SKM-1 treated with dmso at 0.1 percent for 144 hours (cell line): ENCODE results near the gene ARHGAP26.
A peak's percentile ranks its signal among the peaks of the same experiment; 100 is the strongest.

Source experiments
- DNase-seq: peaks from one replicate; lab custom pipeline; 2025; ENCODE audit not compliant: unreplicated experiment; lab: John Stamatoyannopoulos, UW

Gene ARHGAP26

DNA sequence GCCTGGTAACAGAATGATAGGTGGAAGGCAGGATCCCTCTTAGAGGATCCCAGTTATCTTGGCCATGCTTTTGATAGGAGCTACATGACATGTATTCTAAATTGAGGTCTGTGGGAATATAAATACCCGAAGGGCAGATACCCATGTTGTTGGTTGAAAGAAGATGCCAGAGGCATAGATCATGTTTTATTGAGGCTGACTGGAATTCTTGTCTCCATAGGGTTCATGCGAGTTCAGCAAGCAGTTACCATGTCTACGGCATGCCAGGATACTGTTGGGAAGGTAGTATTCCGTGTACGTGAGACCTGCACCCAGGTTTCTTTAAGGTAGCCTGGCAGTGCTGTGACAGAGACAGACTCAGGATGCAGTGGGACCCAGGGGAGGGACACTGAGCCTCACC, 402.6 kb downstream of the ARHGAP26 start:
- no peak for DNase-seq

DNA sequence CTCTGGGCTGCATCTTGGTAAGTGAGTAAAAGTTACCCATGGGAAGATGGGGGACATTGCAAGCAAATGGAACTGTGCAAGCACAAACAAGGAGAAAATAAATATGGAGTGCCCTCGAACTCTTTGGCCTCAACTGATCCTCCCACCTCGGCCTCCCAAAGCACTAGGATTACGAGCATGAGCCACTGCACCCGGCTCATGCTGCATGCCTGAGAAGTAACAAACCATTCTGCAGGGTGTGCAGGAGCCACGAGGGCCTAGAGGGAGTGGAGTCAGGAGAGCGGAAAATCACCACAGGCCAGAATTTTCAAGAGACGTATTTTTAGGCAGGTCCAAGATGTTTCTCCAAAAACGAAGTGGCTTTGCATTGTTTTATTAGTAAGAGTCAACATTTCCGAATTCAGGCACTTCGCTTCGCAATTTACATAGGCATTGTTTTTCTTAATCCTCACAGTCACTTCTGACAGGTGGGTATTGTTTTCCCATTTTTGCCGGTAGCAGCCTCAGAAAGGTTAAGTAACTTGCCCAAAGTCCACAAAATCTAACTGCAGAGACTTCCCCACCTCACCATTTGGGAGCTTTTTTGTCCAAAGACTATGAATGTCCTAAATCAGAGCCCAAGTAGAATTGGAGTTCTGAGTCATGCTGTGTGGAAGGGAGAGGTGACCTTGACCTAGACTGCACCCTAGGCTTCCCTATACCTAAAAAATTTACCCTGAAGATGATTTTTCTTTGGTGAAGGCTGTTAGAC, 403.1 kb downstream of the ARHGAP26 start:
- DNase-seq, result no peak

DNA sequence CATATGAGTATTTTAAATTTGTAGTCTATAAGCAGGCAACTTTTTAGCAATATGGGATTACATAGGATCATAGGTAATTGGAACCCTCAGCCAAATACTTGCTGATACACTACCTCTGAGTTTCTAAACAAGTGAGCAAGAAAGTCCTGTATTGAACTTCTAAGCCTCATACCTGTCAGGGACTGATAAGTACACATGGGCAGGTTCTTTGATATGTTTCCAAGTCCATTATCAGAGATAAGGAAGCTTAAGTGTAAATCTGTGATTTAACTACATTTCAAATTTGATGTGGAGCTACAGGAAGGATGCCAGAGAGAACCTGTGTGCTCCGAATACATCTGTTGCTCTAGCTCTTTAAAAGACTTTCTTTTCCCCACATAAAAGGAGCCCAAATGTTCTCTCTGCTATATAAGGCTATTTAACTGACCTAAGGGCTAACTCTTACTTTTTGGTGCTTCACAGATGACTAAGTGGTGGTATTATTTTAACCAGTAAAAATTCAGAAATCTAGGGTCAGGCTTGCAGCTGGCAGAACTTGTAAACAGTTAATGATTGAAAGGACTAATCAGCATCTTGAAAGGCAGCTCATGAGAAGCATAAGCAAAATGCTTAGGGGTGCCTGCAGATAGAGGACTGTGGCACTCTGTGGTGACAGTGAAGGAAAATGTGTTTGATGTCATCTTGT, 404.7 kb downstream of the ARHGAP26 start:
- DNase-seq, result no peak

DNA sequence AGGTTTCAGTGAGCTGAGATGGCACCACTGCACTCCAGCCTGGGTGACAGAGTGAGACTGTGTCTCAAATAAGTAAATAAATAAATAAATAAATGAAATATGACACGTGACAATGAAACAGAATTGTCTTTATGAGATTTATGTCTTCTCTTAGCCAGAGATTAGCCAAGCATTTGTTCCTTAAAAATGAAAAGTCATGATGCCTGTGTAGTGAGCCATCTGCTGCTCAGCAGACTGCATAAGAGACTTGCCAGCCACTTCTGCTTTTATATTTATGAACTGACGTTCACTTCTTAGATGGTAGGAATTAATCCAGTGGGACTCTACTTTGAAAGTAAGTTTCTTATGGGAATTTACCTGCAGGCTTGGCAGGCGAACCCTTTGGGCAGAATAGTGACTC, 405.9 kb downstream of the ARHGAP26 start:
- DNase-seq, result peak; percentile 35

DNA sequence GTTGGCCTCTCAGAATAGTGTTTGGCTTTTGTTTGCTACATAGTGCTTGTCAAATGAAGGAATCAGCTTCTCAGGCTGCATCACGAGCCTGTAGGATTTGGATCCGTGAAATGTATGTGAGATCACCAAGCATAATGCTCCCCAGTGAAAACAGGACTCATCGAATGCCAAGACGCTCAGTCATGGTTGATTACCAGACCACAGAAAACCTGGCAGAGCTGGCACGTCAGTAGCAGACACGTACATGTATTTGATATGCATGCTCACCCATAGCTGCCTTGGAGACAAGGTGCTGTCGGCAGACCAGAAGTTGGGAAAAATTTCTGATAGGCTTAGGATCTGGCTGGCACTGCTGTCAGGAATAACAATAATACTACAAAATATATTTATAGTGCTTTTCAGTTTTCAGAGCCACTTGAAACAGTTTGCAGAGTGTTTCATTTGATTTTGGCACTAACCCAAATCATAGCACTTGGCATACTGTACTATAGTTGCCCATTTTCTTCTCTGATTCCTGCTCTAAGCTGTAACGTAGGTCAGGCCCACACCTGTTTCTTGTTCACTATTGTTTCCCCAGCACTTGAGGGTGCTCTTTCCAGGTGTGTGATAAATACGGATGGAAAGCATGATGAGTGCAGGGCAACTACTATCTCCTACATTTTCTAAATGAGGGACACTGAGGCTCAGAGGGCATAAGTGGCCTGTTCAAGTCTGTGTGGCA, 407.2 kb downstream of the ARHGAP26 start:
- no peak for DNase-seq

DNA sequence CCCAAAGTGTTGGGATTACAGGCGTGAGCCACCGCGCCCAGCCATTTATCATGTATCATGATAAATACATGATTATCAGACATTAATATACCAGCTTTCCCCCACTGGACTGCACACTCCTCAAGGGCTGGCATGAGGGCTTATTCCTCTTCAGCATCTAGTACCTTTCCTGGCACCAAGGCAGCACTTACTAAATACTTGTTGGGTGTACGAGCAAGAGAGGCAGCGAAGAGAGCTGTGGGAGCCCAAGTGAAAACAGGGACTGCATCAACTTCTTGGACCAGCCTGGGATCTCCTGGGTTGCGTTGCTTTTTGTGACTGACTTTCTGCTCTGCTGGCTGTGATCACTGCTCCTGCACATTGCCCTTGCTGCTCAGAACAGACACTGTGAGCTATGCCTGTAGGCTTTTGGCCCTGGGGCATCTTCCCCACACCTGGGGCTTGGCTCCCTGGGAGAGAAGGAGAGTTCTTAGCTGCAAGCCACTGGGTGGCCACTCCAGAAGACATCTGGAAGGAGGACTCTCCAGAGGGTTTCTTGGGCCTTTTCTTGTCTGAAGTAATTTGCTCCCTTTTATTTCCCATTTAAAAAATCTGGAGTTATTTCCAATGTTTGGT, 409.1 kb downstream of the ARHGAP26 start:
- DNase-seq, result no peak

DNA sequence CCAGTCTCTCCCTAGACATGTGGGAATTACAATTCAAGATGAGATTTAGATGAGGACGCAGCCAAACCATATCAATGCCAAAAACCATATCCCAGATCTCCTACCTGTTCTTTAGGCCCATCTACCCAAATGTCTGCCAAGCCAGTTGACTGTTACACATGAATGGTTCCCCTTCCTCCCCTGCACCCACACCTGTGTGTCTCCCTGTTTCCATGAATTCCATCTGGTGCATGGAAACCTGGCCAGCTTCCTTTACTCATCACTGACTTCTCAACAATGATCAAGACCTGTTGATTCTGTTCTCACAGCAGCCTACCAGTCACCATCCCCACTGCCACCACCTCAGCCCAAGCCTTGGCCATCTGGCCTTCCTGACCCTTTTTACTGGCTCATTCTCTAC, 410.6 kb downstream of the ARHGAP26 start:
- DNase-seq, result no peak

DNA sequence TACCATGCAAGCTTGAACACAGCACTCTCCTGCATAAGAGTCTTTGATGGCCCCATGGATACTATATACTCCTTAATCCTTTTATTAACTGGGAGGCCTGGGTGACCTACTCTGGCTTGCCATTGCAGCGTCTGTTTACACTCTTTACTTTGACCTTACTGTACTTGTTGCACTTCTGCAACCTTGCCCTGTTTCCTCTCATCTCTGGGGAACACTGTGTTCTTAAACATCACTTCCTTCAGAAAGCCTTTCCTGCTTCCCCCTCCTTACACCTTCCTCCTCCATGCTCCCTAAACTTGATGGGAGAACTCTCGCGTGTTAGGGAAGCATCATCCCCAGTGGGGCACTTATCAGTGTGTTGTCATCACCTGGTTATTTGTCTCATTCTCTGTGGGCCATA, 411.0 kb downstream of the ARHGAP26 start:
- no peak for DNase-seq

DNA sequence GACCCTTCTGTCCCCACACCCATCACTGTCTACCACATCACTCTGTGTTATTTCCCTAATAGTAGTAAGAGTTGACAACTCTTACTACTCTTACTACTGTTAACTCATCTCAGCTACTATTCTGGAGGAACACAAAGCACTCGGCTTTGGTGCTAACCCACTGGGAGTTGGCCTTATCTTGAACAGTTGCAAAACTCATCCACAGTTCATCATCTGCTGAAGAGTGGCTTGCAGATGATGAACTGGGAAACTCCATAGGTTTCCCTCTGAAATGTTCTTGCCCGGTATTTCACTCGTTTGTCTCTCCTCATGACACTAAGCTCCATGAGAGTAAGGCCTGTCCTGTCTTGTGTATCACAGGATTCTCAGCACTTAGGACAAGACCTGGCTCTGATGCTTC, 411.9 kb downstream of the ARHGAP26 start:
- DNase-seq, result no peak

DNA sequence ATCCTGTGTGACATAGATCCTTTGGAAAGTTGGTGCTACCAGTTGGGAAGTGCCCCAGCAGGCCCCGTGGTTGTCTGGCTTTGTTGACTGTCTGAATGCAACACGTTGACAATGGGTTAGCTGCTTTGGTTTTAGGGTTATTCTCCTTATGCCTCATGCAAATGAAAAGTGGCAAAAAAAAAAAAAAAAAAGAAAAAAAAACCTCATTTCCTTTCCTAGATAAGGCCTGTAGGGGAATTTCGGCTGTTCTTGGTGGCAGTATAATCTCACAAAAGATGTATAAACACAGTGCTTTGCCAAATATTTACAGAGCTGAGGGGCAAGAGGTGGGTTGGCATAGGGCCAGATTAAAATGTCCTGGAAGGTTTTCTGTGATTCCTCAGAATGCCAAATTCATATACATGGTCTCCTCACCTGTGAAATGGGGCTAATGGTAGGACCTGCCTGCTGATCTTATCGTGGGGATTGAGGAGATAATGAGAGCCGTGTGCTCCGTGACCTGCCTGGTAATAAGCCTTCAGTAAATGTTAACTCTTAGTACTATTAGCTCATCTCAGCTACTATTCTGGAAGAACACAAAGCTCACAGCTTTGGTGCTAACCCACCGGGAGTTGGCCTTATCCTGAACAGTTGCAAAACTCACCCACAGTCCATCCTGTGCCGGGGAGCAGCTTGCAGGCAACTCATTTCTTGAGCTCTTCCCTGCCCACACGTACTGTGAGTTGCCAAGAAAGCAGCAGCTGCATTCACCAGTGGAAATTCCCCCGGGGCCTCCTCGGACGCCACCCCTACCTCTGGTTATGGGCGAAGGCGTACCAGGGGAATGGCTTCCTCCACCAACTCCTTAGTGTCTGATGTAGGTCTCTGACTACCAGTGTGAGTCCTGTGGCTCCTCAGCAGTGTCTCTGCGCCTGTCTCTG, 413.0 kb downstream of the ARHGAP26 start:
- DNase-seq, result no peak

DNA sequence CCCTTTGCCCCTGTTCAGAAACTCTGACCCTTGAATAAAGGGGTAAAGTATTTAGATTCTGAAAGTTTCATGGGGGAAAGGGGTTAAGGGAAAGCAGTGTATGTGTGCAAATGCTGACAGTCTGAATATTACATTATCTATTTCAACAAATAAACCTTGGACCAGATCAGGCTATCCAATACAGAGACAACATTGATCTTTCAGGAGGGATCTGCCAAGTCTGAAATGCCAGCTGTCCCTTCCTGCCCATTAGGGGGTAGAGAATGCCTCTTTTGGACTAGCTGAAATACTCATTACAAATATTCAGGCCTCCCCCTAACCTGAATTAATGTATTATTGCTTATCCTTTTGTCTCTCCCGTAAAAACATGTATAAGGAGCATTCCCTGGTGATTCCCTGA, 413.8 kb downstream of the ARHGAP26 start:
- DNase-seq, result no peak

DNA sequence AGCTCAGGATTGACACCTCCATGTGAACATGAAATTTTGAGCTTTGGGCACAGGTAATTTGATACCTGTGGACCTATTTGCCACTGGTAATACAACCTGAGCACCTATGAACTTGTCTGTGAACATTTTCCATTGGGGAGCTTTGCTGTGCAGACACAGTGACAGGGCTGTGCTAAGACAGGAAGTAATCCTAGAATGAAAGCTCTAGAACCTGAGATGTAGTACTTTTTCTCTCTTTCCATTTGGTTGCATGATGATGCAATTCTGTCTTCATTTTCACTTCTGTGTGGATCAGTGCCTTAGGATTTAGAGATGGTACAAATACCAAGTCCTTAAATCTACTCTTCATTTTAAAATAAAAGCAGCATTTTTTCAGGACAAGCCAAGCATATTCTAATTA, 416.4 kb downstream of the ARHGAP26 start:
- DNase-seq, result no peak

DNA sequence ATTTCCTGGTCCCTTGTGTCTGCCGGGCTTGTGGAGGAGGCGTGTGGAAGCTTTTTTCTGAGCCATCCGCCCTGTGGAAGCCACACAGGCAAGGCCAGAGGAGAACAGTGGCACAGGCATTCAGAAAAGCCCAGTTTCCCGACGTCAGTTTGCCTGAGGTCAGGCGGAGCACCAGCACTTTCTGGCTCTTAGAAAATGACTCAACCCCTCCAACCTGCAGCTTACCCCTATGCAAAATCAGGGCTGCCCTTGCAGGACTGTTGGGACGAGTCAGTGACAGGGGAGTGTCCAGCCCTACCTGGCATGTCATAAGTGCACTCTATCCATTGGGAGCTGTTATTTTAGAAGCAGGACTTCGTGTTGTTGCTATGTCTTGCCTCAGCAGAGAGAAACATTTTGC, 417.3 kb downstream of the ARHGAP26 start:
- DNase-seq, result no peak

DNA sequence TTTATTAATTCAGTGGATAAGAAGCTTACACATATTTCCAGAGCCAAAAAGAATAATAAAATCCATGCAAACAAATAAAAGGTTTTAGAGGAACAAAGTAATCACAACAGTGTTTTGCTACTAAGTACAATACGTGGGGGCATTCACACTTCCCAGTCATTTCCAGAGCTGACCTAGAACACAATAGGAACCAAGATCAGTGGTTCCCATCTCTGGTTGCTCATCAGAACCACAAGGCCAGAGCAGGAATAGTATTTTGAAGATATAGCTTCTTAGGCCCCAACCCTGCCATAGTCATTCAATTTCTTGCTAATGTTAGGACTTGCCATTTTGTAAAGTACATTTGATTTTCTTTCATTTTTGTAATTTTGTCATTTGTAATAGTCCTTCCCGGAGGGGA, 417.9 kb downstream of the ARHGAP26 start:
- no peak for DNase-seq

DNA sequence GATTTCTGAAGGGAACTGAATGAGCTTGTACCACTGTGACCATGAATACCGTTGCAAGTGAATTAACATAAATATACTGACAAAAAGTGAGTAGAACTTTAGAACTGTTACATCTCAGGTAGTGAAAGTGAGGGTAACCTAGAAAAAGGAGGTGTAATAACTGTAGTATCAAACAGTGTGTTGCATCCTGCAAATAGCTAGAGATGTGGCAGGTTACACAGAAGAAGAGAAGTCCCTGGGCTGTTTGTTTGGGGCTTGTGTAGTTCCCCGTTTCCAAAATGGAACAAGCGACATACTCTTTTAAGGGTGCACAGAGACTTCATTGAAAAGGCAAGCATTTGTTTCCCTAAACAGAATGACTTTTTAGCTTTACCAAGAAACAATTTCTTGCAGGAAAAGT, 418.5 kb downstream of the ARHGAP26 start:
- DNase-seq, result no peak

DNA sequence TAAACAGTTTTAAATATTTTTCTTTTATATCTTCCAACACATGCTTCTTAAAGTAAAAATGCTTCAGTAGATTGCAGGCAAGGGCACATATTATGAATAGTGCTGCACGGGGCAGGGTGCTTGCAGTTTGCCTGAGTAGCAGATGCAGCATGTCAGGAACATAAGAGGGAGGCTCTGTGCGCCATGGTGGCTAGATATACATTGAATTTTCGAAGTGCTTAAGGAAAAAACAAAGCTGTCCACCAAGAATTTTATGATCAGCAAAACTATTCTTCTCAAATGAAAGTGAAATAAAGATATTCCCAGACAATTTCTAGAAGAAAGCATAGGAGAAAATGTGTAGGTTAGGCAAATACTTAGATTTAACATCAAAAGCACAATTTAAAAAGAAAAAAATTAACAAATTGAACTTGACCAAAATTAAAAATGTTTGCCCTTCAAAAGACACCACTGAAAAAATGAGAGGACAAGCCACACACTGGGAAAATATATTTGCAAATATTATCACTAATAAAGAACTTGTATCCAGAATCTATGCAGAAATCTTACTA, 420.2 kb downstream of the ARHGAP26 start:
- DNase-seq, result no peak

DNA sequence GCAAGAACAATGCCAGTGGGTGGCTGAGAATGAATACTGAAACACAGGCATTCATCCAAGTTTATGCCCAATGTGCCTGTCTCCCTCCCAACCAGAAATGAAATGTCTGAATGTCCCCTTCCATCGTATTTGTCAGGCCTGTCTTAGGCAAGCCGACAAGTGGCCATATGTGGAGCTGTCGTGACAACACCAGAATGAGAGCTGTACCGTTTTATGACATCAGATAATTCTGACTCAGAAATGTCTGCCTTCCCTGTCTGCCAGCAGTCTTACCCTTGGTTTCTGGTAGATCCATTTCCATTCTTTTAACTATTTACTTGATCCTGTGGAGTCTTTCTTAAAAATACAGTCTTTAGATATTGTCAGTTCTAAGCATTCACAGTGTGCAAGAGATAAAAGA, 421.5 kb downstream of the ARHGAP26 start:
- no peak for DNase-seq

DNA sequence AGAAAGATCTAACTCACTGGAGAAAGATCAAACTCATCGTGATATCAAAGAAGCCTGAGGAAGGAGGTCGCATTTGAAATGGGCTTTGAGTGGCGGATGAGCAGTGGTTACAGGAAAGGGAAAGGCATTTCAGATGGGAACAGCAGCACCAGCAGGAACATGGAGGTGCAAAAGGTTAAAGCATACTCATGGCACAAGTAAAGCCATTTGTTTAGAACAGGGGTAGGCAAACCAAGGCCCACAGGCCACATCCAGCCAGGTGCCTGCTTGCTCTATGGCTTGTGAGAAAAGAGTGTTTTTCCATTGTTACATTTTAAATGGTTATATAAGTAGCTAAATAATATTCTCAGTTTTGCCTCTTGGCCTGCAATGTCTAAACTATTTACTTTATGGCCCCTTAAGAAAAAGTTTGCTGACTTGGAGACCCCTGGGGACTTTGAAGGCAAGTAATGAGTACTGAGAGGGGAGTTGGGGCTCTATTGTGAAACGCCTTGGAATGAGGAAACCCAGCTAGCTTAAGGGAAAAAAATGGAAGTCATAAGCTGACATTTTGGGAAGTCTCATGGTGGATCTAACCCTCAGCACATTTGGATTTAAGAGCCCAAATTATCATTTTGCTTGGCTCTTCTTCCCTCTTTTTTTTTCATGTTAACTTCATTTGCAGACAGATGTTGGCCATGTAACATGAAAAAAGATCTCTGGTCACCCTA, 422.2 kb downstream of the ARHGAP26 start:
- DNase-seq, result no peak

DNA sequence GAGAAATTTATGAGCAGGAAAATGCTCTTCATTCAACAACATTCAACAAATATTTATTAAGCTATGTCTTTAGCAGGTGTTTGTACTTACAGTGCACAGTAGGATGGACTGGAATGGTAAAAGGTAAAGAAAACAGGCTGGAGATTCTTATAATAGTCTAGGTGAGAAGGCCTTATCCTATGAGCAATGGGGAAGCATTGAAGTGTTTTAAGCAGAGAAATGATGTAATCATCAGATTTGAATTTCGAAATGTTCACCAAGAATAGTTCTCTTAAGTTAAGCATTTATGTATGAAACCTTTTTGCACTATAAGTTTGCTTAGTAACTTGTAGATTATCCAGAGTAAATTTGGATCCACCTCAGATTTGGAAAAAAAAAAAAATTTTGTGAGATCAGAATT, 424.0 kb downstream of the ARHGAP26 start:
- peak; percentile 56 for DNase-seq

DNA sequence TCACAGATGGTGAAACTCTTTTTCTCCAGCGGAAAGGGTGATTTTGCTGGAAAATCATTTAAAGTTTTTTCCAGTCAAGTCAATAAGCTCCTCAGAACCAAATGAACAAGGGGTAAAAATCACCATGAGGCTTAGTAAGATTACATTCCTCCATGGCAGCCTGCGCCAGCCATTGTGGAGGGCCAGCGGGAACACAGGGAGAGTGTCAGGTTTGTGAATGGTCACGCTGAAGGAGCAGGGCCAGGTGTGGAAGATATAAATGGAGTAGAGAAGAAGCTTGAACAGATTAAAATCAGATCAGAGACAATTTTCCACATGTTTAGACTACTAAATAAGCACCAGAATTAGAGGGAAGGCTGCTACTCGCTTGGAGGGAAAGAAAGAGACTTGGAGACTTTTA, 424.5 kb downstream of the ARHGAP26 start:
- DNase-seq, result no peak
